Measurements from ENCODE around the gene SNRPE. TPM values are rescaled to one million over a fixed set of nuclear protein-coding genes. Genes with fewer than 3 reads are reported as not detected.

SNRPE gene
- total and polyA plus RNA-seq, 2 experiments from 2014 or later = 99.3 to 904 TPM

DNA sequence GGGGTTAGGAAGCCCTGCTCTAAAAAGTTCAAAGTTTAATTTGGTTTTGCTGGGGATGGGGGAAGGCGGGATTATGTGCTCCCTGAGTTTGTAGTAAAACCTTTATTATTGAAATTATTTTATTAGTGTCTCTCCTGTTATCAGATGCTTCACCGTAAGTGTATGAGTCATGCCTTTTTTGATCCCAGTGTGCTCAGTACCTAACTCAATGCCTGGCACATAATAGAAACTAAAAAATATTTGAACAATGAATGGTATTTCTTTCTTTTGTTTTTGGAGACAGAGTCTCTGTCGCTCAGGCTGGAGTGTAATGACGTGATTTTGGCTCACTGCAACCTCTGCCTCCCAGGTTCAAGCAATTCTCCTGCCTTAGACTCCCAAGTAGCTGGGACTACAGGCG lies 6.4 kb downstream of the SNRPE start (continued):
- TF ChIP-seq, protein P1, sequence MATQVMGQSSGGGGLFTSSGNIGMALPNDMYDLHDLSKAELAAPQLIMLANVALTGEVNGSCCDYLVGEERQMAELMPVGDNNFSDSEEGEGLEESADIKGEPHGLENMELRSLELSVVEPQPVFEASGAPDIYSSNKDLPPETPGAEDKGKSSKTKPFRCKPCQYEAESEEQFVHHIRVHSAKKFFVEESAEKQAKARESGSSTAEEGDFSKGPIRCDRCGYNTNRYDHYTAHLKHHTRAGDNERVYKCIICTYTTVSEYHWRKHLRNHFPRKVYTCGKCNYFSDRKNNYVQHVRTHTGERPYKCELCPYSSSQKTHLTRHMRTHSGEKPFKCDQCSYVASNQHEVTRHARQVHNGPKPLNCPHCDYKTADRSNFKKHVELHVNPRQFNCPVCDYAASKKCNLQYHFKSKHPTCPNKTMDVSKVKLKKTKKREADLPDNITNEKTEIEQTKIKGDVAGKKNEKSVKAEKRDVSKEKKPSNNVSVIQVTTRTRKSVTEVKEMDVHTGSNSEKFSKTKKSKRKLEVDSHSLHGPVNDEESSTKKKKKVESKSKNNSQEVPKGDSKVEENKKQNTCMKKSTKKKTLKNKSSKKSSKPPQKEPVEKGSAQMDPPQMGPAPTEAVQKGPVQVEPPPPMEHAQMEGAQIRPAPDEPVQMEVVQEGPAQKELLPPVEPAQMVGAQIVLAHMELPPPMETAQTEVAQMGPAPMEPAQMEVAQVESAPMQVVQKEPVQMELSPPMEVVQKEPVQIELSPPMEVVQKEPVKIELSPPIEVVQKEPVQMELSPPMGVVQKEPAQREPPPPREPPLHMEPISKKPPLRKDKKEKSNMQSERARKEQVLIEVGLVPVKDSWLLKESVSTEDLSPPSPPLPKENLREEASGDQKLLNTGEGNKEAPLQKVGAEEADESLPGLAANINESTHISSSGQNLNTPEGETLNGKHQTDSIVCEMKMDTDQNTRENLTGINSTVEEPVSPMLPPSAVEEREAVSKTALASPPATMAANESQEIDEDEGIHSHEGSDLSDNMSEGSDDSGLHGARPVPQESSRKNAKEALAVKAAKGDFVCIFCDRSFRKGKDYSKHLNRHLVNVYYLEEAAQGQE (IDR thresholded peaks at IDR 0.05; ENCODE audit: unreplicated experiment) = no peak
- TF ChIP-seq CREB1 (CRISPR knock-in tag; IDR thresholded peaks at IDR 0.05; ENCODE audit: low read depth) (no peak), POLR2AphosphoS5 (IDR thresholded peaks at IDR 0.05; ENCODE audit: low read depth) (no peak), JUNB (IDR thresholded peaks at IDR 0.05; ENCODE audit: unreplicated experiment) (no peak)

DNA sequence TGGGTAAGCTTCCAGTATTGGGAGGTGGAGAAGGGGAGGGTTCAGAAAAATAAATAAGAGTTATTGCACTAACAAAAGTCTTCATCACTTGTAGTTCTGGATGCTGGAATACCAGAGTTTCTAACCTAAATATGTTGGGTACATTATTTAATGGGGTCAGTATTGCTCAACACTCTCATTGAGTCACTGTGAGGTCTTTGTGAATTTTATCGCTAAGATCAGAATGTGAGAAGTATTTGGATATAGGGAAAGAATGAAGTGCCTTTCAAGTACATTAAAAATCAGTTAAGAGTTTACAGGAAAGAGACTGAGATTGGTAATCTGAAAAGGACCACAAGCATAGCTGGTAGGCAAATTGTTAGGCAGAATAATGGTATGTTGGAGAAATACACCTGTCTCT lies 8.8 kb downstream of the SNRPE start:
- DNase-seq (ENCODE audit: low spot score) = no peak
- peaks cover 73% of the 10 kb centered on the region for H3K36me3 Mint-ChIP-seq (ENCODE audit: low read depth)
- TF ChIP-seq NANOG (IDR thresholded peaks at IDR 0.05; ENCODE audit: borderline replicate concordance) (no peak), CREB1 (CRISPR knock-in tag; IDR thresholded peaks at IDR 0.05; ENCODE audit: low read depth) (no peak), ZNF114 (CRISPR knock-in tag; IDR thresholded peaks at IDR 0.05) (no peak), EZH2 (IDR thresholded peaks at IDR 0.05; ENCODE audit: low read depth, unreplicated experiment) (no peak), JUNB (IDR thresholded peaks at IDR 0.05; ENCODE audit: unreplicated experiment) (no peak), STAT1 (IDR thresholded peaks at IDR 0.05; ENCODE audit: unreplicated experiment) (no peak)
- TF ChIP-seq, protein P1 (IDR thresholded peaks at IDR 0.05; ENCODE audit: unreplicated experiment) = no peak
- TF ChIP-seq, protein P2, sequence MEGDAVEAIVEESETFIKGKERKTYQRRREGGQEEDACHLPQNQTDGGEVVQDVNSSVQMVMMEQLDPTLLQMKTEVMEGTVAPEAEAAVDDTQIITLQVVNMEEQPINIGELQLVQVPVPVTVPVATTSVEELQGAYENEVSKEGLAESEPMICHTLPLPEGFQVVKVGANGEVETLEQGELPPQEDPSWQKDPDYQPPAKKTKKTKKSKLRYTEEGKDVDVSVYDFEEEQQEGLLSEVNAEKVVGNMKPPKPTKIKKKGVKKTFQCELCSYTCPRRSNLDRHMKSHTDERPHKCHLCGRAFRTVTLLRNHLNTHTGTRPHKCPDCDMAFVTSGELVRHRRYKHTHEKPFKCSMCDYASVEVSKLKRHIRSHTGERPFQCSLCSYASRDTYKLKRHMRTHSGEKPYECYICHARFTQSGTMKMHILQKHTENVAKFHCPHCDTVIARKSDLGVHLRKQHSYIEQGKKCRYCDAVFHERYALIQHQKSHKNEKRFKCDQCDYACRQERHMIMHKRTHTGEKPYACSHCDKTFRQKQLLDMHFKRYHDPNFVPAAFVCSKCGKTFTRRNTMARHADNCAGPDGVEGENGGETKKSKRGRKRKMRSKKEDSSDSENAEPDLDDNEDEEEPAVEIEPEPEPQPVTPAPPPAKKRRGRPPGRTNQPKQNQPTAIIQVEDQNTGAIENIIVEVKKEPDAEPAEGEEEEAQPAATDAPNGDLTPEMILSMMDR (conservative IDR thresholded peaks at IDR 0.05; ENCODE audit: low read depth in 2 of 2) = no peak
- TF ChIP-seq, protein P3, sequence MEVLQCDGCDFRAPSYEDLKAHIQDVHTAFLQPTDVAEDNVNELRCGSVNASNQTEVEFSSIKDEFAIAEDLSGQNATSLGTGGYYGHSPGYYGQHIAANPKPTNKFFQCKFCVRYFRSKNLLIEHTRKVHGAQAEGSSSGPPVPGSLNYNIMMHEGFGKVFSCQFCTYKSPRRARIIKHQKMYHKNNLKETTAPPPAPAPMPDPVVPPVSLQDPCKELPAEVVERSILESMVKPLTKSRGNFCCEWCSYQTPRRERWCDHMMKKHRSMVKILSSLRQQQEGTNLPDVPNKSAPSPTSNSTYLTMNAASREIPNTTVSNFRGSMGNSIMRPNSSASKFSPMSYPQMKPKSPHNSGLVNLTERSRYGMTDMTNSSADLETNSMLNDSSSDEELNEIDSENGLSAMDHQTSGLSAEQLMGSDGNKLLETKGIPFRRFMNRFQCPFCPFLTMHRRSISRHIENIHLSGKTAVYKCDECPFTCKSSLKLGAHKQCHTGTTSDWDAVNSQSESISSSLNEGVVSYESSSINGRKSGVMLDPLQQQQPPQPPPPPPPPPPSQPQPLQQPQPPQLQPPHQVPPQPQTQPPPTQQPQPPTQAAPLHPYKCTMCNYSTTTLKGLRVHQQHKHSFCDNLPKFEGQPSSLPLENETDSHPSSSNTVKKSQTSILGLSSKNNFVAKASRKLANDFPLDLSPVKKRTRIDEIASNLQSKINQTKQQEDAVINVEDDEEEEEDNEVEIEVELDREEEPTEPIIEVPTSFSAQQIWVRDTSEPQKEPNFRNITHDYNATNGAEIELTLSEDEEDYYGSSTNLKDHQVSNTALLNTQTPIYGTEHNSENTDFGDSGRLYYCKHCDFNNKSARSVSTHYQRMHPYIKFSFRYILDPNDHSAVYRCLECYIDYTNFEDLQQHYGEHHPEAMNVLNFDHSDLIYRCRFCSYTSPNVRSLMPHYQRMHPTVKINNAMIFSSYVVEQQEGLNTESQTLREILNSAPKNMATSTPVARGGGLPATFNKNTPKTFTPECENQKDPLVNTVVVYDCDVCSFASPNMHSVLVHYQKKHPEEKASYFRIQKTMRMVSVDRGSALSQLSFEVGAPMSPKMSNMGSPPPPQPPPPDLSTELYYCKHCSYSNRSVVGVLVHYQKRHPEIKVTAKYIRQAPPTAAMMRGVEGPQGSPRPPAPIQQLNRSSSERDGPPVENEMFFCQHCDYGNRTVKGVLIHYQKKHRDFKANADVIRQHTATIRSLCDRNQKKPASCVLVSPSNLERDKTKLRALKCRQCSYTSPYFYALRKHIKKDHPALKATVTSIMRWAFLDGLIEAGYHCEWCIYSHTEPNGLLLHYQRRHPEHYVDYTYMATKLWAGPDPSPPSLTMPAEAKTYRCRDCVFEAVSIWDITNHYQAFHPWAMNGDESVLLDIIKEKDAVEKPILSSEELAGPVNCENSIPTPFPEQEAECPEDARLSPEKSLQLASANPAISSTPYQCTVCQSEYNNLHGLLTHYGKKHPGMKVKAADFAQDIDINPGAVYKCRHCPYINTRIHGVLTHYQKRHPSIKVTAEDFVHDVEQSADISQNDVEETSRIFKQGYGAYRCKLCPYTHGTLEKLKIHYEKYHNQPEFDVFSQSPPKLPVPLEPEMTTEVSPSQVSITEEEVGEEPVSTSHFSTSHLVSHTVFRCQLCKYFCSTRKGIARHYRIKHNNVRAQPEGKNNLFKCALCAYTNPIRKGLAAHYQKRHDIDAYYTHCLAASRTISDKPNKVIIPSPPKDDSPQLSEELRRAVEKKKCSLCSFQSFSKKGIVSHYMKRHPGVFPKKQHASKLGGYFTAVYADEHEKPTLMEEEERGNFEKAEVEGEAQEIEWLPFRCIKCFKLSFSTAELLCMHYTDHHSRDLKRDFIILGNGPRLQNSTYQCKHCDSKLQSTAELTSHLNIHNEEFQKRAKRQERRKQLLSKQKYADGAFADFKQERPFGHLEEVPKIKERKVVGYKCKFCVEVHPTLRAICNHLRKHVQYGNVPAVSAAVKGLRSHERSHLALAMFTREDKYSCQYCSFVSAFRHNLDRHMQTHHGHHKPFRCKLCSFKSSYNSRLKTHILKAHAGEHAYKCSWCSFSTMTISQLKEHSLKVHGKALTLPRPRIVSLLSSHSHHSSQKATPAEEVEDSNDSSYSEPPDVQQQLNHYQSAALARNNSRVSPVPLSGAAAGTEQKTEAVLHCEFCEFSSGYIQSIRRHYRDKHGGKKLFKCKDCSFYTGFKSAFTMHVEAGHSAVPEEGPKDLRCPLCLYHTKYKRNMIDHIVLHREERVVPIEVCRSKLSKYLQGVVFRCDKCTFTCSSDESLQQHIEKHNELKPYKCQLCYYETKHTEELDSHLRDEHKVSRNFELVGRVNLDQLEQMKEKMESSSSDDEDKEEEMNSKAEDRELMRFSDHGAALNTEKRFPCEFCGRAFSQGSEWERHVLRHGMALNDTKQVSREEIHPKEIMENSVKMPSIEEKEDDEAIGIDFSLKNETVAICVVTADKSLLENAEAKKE (CRISPR knock-in tag; IDR thresholded peaks at IDR 0.05) = no peak

More for the DNA sequence above, 8.8 kb downstream of the SNRPE start:
- Mint-ChIP-seq H3K27me3 (ENCODE audit: insufficient read depth, low read depth, poor library complexity) (peaks cover 3% of the 10 kb centered on the region), H3K9me3 (no peaks in the 10 kb centered on the region; the same call in 2 of the 3 replicates), H3K4me1 (peaks cover 8% of the 10 kb centered on the region; the same call in 2 of the 3 replicates), H3K4me3 (no peak overlapping the region), H3K27ac (no peak overlapping the region)
- Histone ChIP-seq H3K36me3 (ENCODE audit: insufficient read depth) (peaks cover 38% of the 10 kb centered on the region), H3K27ac (ENCODE audit: low read depth) (no peak overlapping the region), H3K27me3 (ENCODE audit: insufficient read depth) (no peaks in the 10 kb centered on the region), H3F3A (replicated peaks; ENCODE audit: low read depth) (peaks cover 3% of the 10 kb centered on the region), H2AFZ (no peak overlapping the region), H3K4me2 (no peak overlapping the region), H3K79me2 (replicated peaks; ENCODE audit: insufficient read depth) (peaks cover 4% of the 10 kb centered on the region; the same call in 1 of the 2 replicates), H4K20me1 (replicated peaks; ENCODE audit: insufficient read depth) (no peaks in the 10 kb centered on the region), H3K4me3 (no peak overlapping the region), H3K9me2 (ENCODE audit: insufficient read depth) (no peaks in the 10 kb centered on the region), H3K4me1 (ENCODE audit: insufficient read depth) (0 out of 2 replicates have a peak, but pooled peaks cover 2% of the 10 kb centered on the region)
- no peak for ATAC-seq
